Peyer's patch (tissue), 4 donors: ENCODE results near the gene OLFML2A.

Source experiments
- POLR2A ChIP-seq, 2 donors: fragments of 450-650 bp; IDR thresholded peaks; one replicate each; pipeline ENCODE4 v1.5.1; 2017; ENCODE audit warnings: antibody characterized with exemption in 2 of 2, mild to moderate bottlenecking in 2 of 2, moderate library complexity in 2 of 2
- TF ChIP-seq, protein P1 (sequence below), 6 experiments: fragments of 450-650 bp in 4 of 6; fragments of 200-600 bp in 2 of 6; sonication (generic) in 1 of 6; IDR thresholded peaks; one replicate each; pipeline ENCODE4 v1.5.1; 2017 to 2019; ENCODE audit warnings: antibody characterized with exemption in 6 of 6, mild to moderate bottlenecking in 3 of 6, moderate library complexity in 1 of 6

DNA sequence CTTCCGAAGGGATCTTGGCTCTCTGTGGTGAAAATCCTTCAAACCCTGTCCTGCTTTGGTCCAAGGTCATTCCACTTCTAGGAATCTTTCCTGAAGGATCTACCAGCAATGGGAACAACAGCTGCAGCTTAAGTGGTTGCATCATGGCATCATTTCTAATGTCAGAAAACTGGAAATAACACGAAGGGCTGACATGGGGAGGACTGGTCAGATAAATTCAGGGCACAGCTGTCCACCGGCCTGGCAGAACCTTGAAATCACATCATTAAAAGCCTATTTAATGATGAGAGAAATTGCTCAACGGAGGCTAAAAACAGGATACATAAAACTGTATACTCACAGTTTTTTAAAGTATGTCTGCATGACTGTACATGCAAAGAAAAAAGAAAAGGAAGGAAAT, 28.3 kb downstream of the OLFML2A start:
- TF ChIP-seq POLR2A (IDR thresholded peaks at IDR 0.05): no peak
- TF ChIP-seq, protein P1, sequence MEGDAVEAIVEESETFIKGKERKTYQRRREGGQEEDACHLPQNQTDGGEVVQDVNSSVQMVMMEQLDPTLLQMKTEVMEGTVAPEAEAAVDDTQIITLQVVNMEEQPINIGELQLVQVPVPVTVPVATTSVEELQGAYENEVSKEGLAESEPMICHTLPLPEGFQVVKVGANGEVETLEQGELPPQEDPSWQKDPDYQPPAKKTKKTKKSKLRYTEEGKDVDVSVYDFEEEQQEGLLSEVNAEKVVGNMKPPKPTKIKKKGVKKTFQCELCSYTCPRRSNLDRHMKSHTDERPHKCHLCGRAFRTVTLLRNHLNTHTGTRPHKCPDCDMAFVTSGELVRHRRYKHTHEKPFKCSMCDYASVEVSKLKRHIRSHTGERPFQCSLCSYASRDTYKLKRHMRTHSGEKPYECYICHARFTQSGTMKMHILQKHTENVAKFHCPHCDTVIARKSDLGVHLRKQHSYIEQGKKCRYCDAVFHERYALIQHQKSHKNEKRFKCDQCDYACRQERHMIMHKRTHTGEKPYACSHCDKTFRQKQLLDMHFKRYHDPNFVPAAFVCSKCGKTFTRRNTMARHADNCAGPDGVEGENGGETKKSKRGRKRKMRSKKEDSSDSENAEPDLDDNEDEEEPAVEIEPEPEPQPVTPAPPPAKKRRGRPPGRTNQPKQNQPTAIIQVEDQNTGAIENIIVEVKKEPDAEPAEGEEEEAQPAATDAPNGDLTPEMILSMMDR (IDR thresholded peaks at IDR 0.05): no peak
